Measurements from ENCODE around the gene MYOM1.

- peak; percentile 81 for TF ChIP-seq CTCF (IDR thresholded peaks at IDR 0.05; ENCODE audit: poor library complexity)
- TF ChIP-seq EZH2 (IDR thresholded peaks at IDR 0.05; ENCODE audit: borderline replicate concordance) = no peak
- TF ChIP-seq EZH2phosphoT487 (IDR thresholded peaks at IDR 0.05; ENCODE audit: low read depth, severe bottlenecking, unreplicated experiment) = no peak
These were observed 68.1 kb downstream of the MYOM1 start for GRCh38 chr18:3151399-3152264.

Measured in hepatocyte (in vitro differentiated cells).